ENCODE data around the gene ACKR4.

Gene ACKR4

GRCh38 chr3:132643366-132643765 lies 46.3 kb downstream of the ACKR4 start:
- DNase-seq: no peak

DNA sequence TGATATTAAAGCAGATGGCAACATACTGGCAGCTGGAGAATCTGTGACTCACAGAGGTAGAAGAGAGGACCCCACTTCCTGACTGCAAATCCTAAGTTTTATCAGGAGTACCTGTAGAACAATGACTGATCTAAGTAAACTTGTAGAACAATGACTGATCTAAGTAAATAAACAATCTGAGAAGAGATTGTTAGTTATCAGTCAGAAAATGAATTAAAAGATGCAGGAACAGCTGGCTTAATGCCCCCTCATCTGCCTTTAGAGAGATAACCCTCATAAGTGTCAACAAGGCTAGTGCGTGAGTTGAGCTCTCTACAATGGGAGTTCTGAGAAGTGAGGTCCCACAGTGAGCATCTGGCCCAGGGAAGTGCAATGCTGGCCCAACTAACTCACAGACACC lies 48.0 kb downstream of the ACKR4 start:
- no peak for DNase-seq

- no peak for DNase-seq
These were observed 53.1 kb downstream of the ACKR4 start for GRCh38 chr3:132650153-132650552.

All from inflammatory macrophage treated with lipopolysaccharide for 4 hours (primary cell).